Right lobe of liver (tissue), 4 donors: ENCODE data around the gene ADGRB3.

Source experiments
- POLR2A ChIP-seq: fragments of 450-650 bp; IDR thresholded peaks from one replicate; pipeline ENCODE4 v1.6.1; 2017; ENCODE audit warnings: antibody characterized with exemption, mild to moderate bottlenecking
- TF ChIP-seq, protein P1 (sequence below), 4 donors: fragments of 200-600 bp in 3 of 4; fragments of 450-650 bp in 1 of 4; IDR thresholded peaks; one replicate each; pipeline versions ENCODE4 v1.5.1 to v1.8.0; 2016 to 2022; ENCODE audit warnings: antibody characterized with exemption in 4 of 4, mild to moderate bottlenecking in 2 of 4
- donor health status: DM: no; HTN: no; CAD: no.
- donor health status: DM: no; HTN: no; CAD: no.
- donor health status: DM: no; HTN: yes; CAD: no.

GRCh38 chr6:69362209-69362608 lies 727.1 kb downstream of the ADGRB3 start:
- no peak for TF ChIP-seq POLR2A
- TF ChIP-seq, protein P1, sequence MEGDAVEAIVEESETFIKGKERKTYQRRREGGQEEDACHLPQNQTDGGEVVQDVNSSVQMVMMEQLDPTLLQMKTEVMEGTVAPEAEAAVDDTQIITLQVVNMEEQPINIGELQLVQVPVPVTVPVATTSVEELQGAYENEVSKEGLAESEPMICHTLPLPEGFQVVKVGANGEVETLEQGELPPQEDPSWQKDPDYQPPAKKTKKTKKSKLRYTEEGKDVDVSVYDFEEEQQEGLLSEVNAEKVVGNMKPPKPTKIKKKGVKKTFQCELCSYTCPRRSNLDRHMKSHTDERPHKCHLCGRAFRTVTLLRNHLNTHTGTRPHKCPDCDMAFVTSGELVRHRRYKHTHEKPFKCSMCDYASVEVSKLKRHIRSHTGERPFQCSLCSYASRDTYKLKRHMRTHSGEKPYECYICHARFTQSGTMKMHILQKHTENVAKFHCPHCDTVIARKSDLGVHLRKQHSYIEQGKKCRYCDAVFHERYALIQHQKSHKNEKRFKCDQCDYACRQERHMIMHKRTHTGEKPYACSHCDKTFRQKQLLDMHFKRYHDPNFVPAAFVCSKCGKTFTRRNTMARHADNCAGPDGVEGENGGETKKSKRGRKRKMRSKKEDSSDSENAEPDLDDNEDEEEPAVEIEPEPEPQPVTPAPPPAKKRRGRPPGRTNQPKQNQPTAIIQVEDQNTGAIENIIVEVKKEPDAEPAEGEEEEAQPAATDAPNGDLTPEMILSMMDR (IDR thresholded peaks at IDR 0.05): no peak
